ENCODE data around the gene FIBCD1.

The FIBCD1 gene

GRCh38 chr9:130980526-130980925, 41.5 kb upstream of the FIBCD1 start:
- no peak for FAIRE-seq

DNA sequence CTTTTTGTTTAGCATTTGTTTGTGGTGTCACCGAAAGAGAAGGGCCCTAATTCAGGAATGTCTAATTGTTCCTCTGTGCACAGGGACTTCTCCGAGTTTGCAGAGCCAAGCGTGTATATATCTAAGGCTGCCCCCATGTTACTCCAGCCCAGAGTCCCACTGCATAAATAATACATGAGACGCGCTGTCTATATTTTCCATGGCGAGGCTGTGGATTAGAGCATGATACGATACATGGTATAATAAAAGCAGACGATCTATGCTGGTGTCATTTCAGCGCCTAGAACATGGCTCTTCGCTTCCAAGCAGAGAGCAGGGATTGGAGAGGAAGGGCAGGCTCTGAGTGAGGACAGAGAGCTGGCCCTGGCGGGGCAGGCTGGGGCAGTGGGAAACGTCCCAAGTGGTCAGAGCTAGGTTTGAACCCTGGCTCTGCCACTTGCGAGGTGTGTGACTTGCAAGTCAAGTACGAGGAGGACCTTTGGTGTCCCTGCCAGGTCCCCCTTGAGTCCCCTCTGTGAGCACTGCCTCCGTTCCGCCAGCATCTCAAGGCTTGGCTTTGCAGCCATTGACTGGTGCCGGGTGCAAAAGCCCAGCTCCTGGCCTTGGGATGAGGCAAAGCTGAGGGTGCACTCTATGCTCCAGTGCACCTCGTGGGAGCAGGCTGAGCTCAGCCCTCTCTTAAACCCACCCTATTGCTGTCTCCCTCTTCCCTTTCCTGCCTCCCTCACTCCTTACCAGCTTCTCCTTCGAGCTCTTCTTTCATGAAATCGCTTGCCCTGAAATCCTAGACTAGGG, 40.7 kb upstream of the FIBCD1 start:
- FAIRE-seq: no peak
- DNase-seq (ENCODE audit: insufficient read length, low spot score): no peak

More at GRCh38 chr9:130980526-130980925, 41.5 kb upstream of the FIBCD1 start:
- no peak for TF ChIP-seq CTCF (IDR thresholded peaks at IDR 0.05; ENCODE audit: insufficient read depth, missing control alignments)
- no peak for DNase-seq (ENCODE audit: insufficient read length, low spot score)

DNA sequence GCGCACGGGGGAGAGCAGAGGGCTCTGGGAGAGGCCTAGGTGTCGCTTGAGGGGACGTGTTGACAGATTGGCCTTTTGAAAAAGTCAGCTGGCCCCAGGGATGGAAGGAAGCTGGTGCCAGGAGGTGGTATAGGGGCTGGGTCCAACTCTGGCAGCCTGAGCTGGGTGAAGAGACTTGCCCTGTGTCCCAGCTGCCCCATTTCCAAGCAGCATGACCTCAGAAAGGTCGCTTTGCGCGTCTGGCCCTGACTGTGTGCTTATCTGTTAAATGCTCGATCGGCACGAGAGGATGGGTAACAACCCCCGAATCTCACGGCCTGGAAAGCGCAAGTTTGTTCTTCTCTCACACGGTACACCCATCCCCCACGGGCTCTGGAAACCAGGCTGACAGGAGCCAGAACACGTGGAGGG, 38.8 kb upstream of the FIBCD1 start:
- FAIRE-seq (no peak), DNase-seq (ENCODE audit: insufficient read length, low spot score) (no peak)
- TF ChIP-seq CTCF (IDR thresholded peaks at IDR 0.05; ENCODE audit: insufficient read depth, missing control alignments): no peak

More for the DNA sequence above, 40.7 kb upstream of the FIBCD1 start:
- TF ChIP-seq CTCF (IDR thresholded peaks at IDR 0.05; ENCODE audit: insufficient read depth, missing control alignments): no peak

DNA sequence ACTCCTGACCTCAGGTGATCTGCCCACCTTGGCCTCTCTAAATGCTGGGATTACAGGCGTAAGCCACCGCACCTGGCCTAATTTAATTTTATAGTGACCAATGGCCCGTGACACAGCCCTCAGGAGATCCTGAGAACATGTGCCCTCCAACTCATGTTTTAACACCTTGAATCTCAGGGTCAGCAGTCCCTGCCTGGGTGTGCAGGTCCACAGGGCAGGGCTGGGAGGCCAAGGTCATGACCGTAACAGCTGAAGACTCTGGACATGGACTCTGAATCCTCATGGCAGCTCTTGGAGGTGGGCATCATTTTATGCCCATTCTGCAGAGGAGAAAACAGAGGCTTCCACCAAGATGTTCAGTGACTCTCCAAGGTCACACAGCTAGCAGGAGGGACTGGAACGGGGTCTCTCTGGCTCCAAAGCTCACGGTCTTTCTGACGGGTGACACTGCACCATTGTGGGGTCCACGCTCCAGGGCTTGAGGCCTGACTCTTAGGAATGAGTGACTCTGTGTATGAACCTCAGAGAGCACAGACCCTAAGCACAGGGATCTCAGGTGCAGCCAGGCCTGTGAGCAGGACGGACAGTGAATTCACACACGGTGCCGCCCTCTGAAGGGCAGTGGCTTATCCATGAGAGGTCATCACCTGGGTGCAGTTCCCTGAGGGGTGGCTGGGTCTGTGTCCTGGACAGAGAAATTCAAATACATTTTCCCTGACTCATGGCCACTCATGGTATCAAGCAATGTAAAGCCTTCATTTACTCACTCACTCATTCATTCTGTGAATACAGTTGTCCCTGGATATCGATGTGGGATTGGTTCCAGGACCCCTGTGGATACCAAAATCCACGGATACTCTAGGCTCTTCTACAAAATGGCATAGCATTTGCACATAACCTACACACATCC, 37.1 kb upstream of the FIBCD1 start:
- no peak for DNase-seq (ENCODE audit: insufficient read length, low spot score)
- no peak for FAIRE-seq
- no peak for TF ChIP-seq CTCF (IDR thresholded peaks at IDR 0.05; ENCODE audit: insufficient read depth, missing control alignments)

DNA sequence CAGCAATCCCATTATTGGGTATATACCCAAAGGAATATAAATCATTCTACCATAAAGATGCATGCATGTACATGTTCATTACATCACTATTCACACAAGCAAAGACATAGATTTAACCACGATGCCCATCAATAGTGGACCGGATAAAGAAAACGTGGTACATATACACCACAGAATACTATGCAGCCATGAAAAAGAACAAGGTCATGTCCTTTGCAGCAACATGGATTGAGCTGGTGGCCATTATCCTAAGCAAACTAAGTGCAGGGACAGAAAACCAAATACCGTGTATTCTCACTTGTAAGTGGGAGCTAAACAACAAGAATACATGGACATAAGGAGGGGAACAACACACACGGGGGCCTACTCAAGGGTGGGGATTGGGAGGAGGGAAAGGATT, 36.1 kb upstream of the FIBCD1 start:
- TF ChIP-seq CTCF (IDR thresholded peaks at IDR 0.05; ENCODE audit: insufficient read depth, missing control alignments): no peak
- DNase-seq (ENCODE audit: insufficient read length, low spot score) (no peak), FAIRE-seq (no peak)

GRCh38 chr9:130974697-130975096, 35.6 kb upstream of the FIBCD1 start:
- no peak for TF ChIP-seq CTCF (IDR thresholded peaks at IDR 0.05; ENCODE audit: insufficient read depth, missing control alignments)
- no peak for FAIRE-seq
- DNase-seq (ENCODE audit: insufficient read length, low spot score): no peak
